Measurements from ENCODE around the gene FYN. TPM values are rescaled to one million over a fixed set of nuclear protein-coding genes. Genes with fewer than 3 reads are reported as not detected.

FYN gene
- total RNA-seq, 1 donor from 2014 or later: 130 TPM

GRCh38 chr6:111700135-111700690 lies 173.0 kb downstream of the FYN start:
- H3K4me1 ChIP-seq: no peaks in the 10 kb centered on the region
- H3K4me3 ChIP-seq: no peak overlapping the region
- H3K27me3 ChIP-seq: no peaks in the 10 kb centered on the region
- no peak overlapping the region for H3K27ac ChIP-seq
- peaks cover 0 to 16% of the 10 kb centered on the region in 2 donors for H3K36me3 ChIP-seq
- intact Hi-C loops (cut with DNase I): no loop called here
- peak in 1 of 2 donors; percentile 77 for DNase-seq (ENCODE audit: extremely low spot score in 2 of 2)
- TF ChIP-seq POLR2AphosphoS5 (IDR thresholded peaks at IDR 0.05; ENCODE audit: insufficient read depth in 1 of 2, low read depth in 1 of 2) (no peak), POLR2A (IDR thresholded peaks at IDR 0.05) (no peak), CTCF (IDR thresholded peaks at IDR 0.05) (no peak)
- no peaks in the 10 kb centered on the region for H3K9me3 ChIP-seq

GRCh38 chr6:111699123-111699522 lies 174.1 kb downstream of the FYN start:
- no peaks in the 10 kb centered on the region for H3K4me1 ChIP-seq
- no peaks in the 10 kb centered on the region for H3K9me3 ChIP-seq
- intact Hi-C loops (cut with DNase I): no loop called here
- no peak overlapping the region for H3K4me3 ChIP-seq
- H3K27me3 ChIP-seq: no peaks in the 10 kb centered on the region
- no peak for DNase-seq (ENCODE audit: extremely low spot score in 2 of 2)
- peaks cover 0 to 20% of the 10 kb centered on the region in 2 donors for H3K36me3 ChIP-seq
- H3K27ac ChIP-seq: no peak overlapping the region
- TF ChIP-seq POLR2AphosphoS5 (IDR thresholded peaks at IDR 0.05; ENCODE audit: insufficient read depth in 1 of 2, low read depth in 1 of 2) (no peak), CTCF (IDR thresholded peaks at IDR 0.05) (no peak), POLR2A (IDR thresholded peaks at IDR 0.05) (no peak)

GRCh38 chr6:111696814-111697213 lies 176.4 kb downstream of the FYN start:
- TF ChIP-seq CTCF (IDR thresholded peaks at IDR 0.05) (no peak), POLR2A (IDR thresholded peaks at IDR 0.05) (no peak), POLR2AphosphoS5 (IDR thresholded peaks at IDR 0.05; ENCODE audit: insufficient read depth in 1 of 2, low read depth in 1 of 2) (no peak)
- no peak overlapping the region for H3K4me3 ChIP-seq
- peaks cover 18% of the 10 kb centered on the region for H3K4me1 ChIP-seq
- DNase-seq (ENCODE audit: extremely low spot score in 2 of 2): peak; percentile 25 to 47
- intact Hi-C loops (cut with DNase I): no loop called here
- peaks cover 0 to 15% of the 10 kb centered on the region in 2 donors for H3K36me3 ChIP-seq
- no peaks in the 10 kb centered on the region for H3K27me3 ChIP-seq
- H3K9me3 ChIP-seq: no peaks in the 10 kb centered on the region
- H3K27ac ChIP-seq: peak overlapping the region; percentile 26

- H3K27ac ChIP-seq: peak overlapping the region; percentile 82
- no peaks in the 10 kb centered on the region for H3K27me3 ChIP-seq
- H3K4me1 ChIP-seq: peaks cover 46% of the 10 kb centered on the region
- H3K4me3 ChIP-seq: no peak overlapping the region
- H3K36me3 ChIP-seq: peaks cover 0 to 15% of the 10 kb centered on the region in 2 donors
- TF ChIP-seq CTCF (IDR thresholded peaks at IDR 0.05): no peak
- TF ChIP-seq POLR2A (IDR thresholded peaks at IDR 0.05): no peak
- TF ChIP-seq POLR2AphosphoS5 (IDR thresholded peaks at IDR 0.05; ENCODE audit: insufficient read depth in 1 of 2, low read depth in 1 of 2): no peak
- intact Hi-C loops (cut with DNase I): no loop called here
- DNase-seq (ENCODE audit: extremely low spot score in 2 of 2): peak; percentile 82 to 84
- no peaks in the 10 kb centered on the region for H3K9me3 ChIP-seq
Observed at GRCh38 chr6:111692327-111693164, 180.7 kb downstream of the FYN start.

Measured in vagina (tissue), 2 donors.